ENCODE data around the gene SRI. TPM values are rescaled to one million over a fixed set of nuclear protein-coding genes. Genes with fewer than 3 reads are reported as not detected.

SRI gene
- total RNA-seq, 1 donor from 2014 or later, result 136 TPM

DNA sequence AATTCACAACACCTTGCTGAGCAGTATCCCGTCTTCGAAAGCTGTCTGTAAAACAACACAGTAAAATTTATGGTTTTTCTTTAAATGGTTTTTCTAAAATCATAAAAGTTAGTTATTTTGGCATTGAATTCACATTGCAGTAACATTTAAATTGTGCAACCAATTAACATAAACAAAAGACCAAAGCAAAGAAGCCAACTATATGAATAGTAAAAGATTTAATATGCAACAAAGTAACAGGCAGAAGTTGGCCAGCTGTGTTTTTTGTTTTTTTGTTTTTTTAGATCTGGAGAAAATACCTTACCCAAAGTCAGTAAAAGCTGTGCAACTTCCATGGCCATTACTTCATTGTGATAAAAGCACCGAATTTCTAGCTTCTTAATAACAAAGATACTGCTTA lies 11.3 kb downstream of the SRI start:
- TF ChIP-seq EZH2 (IDR thresholded peaks at IDR 0.05), result no peak
- no peak for TF ChIP-seq EZH2phosphoT487 (IDR thresholded peaks at IDR 0.05)
- TF ChIP-seq, protein P1, sequence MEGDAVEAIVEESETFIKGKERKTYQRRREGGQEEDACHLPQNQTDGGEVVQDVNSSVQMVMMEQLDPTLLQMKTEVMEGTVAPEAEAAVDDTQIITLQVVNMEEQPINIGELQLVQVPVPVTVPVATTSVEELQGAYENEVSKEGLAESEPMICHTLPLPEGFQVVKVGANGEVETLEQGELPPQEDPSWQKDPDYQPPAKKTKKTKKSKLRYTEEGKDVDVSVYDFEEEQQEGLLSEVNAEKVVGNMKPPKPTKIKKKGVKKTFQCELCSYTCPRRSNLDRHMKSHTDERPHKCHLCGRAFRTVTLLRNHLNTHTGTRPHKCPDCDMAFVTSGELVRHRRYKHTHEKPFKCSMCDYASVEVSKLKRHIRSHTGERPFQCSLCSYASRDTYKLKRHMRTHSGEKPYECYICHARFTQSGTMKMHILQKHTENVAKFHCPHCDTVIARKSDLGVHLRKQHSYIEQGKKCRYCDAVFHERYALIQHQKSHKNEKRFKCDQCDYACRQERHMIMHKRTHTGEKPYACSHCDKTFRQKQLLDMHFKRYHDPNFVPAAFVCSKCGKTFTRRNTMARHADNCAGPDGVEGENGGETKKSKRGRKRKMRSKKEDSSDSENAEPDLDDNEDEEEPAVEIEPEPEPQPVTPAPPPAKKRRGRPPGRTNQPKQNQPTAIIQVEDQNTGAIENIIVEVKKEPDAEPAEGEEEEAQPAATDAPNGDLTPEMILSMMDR (IDR thresholded peaks at IDR 0.05), result no peak
- Mint-ChIP-seq H3K4me1 (no peaks in the 10 kb centered on the region), H3K36me3 (peaks cover 47% of the 10 kb centered on the region), H3K27me3 (ENCODE audit: insufficient read depth, low read depth) (no peaks in the 10 kb centered on the region), H3K4me3 (no peak overlapping the region), H3K27ac (no peak overlapping the region), H3K9me3 (no peaks in the 10 kb centered on the region)
- no peaks in the 10 kb centered on the region for H3K4me1 ChIP-seq
- H3K9me3 ChIP-seq (ENCODE audit: low read depth), result no peaks in the 10 kb centered on the region
- H3K79me2 ChIP-seq (ENCODE audit: low read depth), result no peaks in the 10 kb centered on the region
- no peak overlapping the region for H3K4me3 ChIP-seq
- H3F3A ChIP-seq (ENCODE audit: low read depth), result no peaks in the 10 kb centered on the region
- no peaks in the 10 kb centered on the region for H4K20me1 ChIP-seq (ENCODE audit: low read depth)
- no peaks in the 10 kb centered on the region for H3K27me3 ChIP-seq
- H2AFZ ChIP-seq (replicated peaks), result no peak overlapping the region
- H3K36me3 ChIP-seq, result peaks cover 19% of the 10 kb centered on the region
- no peak overlapping the region for H3K9ac ChIP-seq
- H3K4me2 ChIP-seq, result no peak overlapping the region
- no peak overlapping the region for H3K27ac ChIP-seq
- no peak for DNase-seq (ENCODE audit: low spot score)

DNA sequence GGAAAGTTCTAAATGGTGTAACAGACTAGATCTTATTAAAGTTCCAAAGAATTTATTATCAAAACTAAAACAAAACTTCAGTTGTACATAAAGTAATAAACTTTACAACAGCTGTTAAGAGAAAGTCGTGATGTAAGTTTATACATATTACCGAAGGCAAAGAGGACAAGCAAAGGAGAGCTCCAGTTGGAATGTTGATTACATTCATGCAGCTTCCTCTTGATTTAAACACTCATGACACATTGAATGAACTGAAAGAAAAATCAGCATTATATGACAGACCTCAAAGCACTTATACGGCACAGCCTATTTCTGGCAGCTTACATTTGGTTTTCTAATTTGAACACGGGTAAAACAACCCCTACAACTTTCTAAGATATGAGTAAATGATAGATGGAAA lies 13.6 kb downstream of the SRI start:
- Histone ChIP-seq H3K36me3 (peaks cover 19% of the 10 kb centered on the region), H2AFZ (replicated peaks) (no peak overlapping the region), H3K79me2 (ENCODE audit: low read depth) (no peaks in the 10 kb centered on the region), H3K4me2 (no peak overlapping the region), H3K4me3 (no peak overlapping the region), H3K27ac (no peak overlapping the region), H4K20me1 (ENCODE audit: low read depth) (no peaks in the 10 kb centered on the region), H3K9ac (no peak overlapping the region), H3K4me1 (peaks cover 13% of the 10 kb centered on the region), H3K9me3 (ENCODE audit: low read depth) (no peaks in the 10 kb centered on the region), H3F3A (ENCODE audit: low read depth) (peaks cover 13% of the 10 kb centered on the region), H3K27me3 (no peaks in the 10 kb centered on the region)
- no peak for TF ChIP-seq EZH2 (IDR thresholded peaks at IDR 0.05)
- TF ChIP-seq, protein P1 (IDR thresholded peaks at IDR 0.05), result no peak
- TF ChIP-seq EZH2phosphoT487 (IDR thresholded peaks at IDR 0.05), result no peak
- Mint-ChIP-seq H3K27me3 (ENCODE audit: insufficient read depth, low read depth) (no peaks in the 10 kb centered on the region), H3K27ac (no peak overlapping the region), H3K4me1 (peaks cover 3% of the 10 kb centered on the region), H3K36me3 (peaks cover 45% of the 10 kb centered on the region), H3K4me3 (no peak overlapping the region), H3K9me3 (no peaks in the 10 kb centered on the region)
- DNase-seq (ENCODE audit: low spot score), result no peak

DNA sequence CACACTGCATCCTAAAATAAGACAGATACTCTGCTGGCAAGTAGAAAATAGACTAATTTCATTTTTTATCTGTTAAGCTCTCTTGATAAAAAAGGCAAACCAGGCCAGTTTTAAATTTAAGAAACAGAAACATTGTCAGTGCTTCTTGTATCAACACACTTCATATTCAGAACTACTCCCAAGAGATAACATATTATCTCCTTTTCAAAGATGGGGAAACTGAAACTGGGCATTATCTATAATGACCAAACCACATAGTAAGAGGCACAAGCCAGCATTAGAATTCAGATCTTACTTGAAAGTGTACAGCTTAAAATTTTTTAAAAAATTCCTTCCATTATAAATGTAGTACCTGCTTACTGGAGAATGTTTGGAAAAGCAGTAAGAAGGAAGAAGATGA lies 14.7 kb downstream of the SRI start:
- H4K20me1 ChIP-seq (ENCODE audit: low read depth), result no peaks in the 10 kb centered on the region
- H3K4me1 ChIP-seq, result peaks cover 24% of the 10 kb centered on the region
- no peak overlapping the region for H3K4me3 ChIP-seq
- peaks cover 21% of the 10 kb centered on the region for H3F3A ChIP-seq (ENCODE audit: low read depth)
- H3K27ac ChIP-seq, result no peak overlapping the region
- peaks cover 12% of the 10 kb centered on the region for H3K4me1 Mint-ChIP-seq
- no peak overlapping the region for H3K9ac ChIP-seq
- H3K9me3 Mint-ChIP-seq, result no peaks in the 10 kb centered on the region
- H3K4me2 ChIP-seq, result no peak overlapping the region
- no peak overlapping the region for H2AFZ ChIP-seq (replicated peaks)
- no peaks in the 10 kb centered on the region for H3K27me3 Mint-ChIP-seq (ENCODE audit: insufficient read depth, low read depth)
- H3K9me3 ChIP-seq (ENCODE audit: low read depth), result no peaks in the 10 kb centered on the region
- H3K27ac Mint-ChIP-seq, result no peak overlapping the region
- TF ChIP-seq EZH2 (IDR thresholded peaks at IDR 0.05) (no peak), EZH2phosphoT487 (IDR thresholded peaks at IDR 0.05) (no peak)
- TF ChIP-seq, protein P1 (IDR thresholded peaks at IDR 0.05), result no peak
- H3K79me2 ChIP-seq (ENCODE audit: low read depth), result no peaks in the 10 kb centered on the region
- peaks cover 19% of the 10 kb centered on the region for H3K36me3 ChIP-seq
- H3K36me3 Mint-ChIP-seq, result peaks cover 42% of the 10 kb centered on the region
- no peak overlapping the region for H3K4me3 Mint-ChIP-seq
- no peak for DNase-seq (ENCODE audit: low spot score)
- no peaks in the 10 kb centered on the region for H3K27me3 ChIP-seq
